ENCODE measurements around the gene PLA2G6.

- TF ChIP-seq, protein P1, sequence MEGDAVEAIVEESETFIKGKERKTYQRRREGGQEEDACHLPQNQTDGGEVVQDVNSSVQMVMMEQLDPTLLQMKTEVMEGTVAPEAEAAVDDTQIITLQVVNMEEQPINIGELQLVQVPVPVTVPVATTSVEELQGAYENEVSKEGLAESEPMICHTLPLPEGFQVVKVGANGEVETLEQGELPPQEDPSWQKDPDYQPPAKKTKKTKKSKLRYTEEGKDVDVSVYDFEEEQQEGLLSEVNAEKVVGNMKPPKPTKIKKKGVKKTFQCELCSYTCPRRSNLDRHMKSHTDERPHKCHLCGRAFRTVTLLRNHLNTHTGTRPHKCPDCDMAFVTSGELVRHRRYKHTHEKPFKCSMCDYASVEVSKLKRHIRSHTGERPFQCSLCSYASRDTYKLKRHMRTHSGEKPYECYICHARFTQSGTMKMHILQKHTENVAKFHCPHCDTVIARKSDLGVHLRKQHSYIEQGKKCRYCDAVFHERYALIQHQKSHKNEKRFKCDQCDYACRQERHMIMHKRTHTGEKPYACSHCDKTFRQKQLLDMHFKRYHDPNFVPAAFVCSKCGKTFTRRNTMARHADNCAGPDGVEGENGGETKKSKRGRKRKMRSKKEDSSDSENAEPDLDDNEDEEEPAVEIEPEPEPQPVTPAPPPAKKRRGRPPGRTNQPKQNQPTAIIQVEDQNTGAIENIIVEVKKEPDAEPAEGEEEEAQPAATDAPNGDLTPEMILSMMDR (IDR thresholded peaks at IDR 0.05), result no peak
- no peak for TF ChIP-seq POLR2AphosphoS5 (IDR thresholded peaks at IDR 0.05; ENCODE audit: insufficient read depth in 1 of 2, low read depth in 1 of 2)
- TF ChIP-seq POLR2A (IDR thresholded peaks at IDR 0.05), result no peak
These were observed 32.8 kb upstream of the PLA2G6 start for GRCh38 chr22:38214302-38215056.
